Smooth muscle cell (in vitro differentiated cells): ENCODE results near the gene INPP5E. TPM values are rescaled to one million over a fixed set of nuclear protein-coding genes. Genes with fewer than 3 reads are reported as not detected.
A peak's percentile ranks its signal among the peaks of the same experiment; 100 is the strongest.
"Not testable (repeated sequence)": the region's sequence is repeated elsewhere in the genome, so short reads cannot be mapped to it uniquely, and the experiment has no call there.

Experiments
- DNase-seq: peaks from one replicate; lab custom pipeline; 2025; ENCODE audit not compliant: unreplicated experiment; lab: John Stamatoyannopoulos, UW
- H2AFZ ChIP-seq: fragments of 200-600 bp; sonication (generic); 2 replicates; pipeline ENCODE4 v1.6.0; 2016; ENCODE audit warnings: antibody characterized with exemption, low read depth, mild to moderate bottlenecking
- H3F3A ChIP-seq: fragments of 200-600 bp; sonication (generic); 2 replicates; pipeline ENCODE4 v1.6.0; 2017; ENCODE audit warnings: antibody characterized with exemption, low read depth
- H3K27ac ChIP-seq: fragments of 200-600 bp; sonication (generic); 2 replicates; pipeline ENCODE4 v1.5.1; 2016; ENCODE audit warnings: low read depth, mild to moderate bottlenecking
- H3K27me3 ChIP-seq: fragments of 200-600 bp; sonication (generic); 2 replicates; pipeline ENCODE4 v1.6.1; 2016; ENCODE audit warnings: low read depth, mild to moderate bottlenecking
- H3K36me3 ChIP-seq: fragments of 200-600 bp; sonication (generic); 2 replicates; pipeline ENCODE4 v1.5.1; 2016; ENCODE audit warnings: low read depth
- H3K4me1 ChIP-seq: fragments of 200-600 bp; sonication (generic); 2 replicates; pipeline ENCODE4 v1.5.1; 2016; ENCODE audit warnings: low read depth
- H3K4me2 ChIP-seq: fragments of 200-600 bp; sonication (generic); 2 replicates; pipeline ENCODE4 v1.6.0; 2016; ENCODE audit warnings: mild to moderate bottlenecking
- H3K4me3 ChIP-seq: fragments of 200-600 bp; sonication (generic); 2 replicates; pipeline ENCODE4 v1.5.1; 2016; ENCODE audit warnings: mild to moderate bottlenecking
- H3K79me2 ChIP-seq: fragments of 200-600 bp; sonication (generic); 2 replicates; pipeline ENCODE4 v1.6.0; 2016; ENCODE audit warnings: low read depth, mild to moderate bottlenecking
- H3K9ac ChIP-seq: fragments of 200-600 bp; sonication (generic); 2 replicates; pipeline ENCODE4 v1.6.0; 2016; ENCODE audit warnings: low read depth
- H3K9me3 ChIP-seq: fragments of 200-600 bp; sonication (generic); replicated peaks from 2 replicates; pipeline ENCODE4 v1.5.1; 2016; ENCODE audit warnings: low read depth
- H4K20me1 ChIP-seq: fragments of 200-600 bp; sonication (generic); 2 replicates; pipeline ENCODE4 v1.6.0; 2016; ENCODE audit warnings: low read depth
- WGBS: methylation state at CpG from one replicate; pipeline ENCODE4 v1.1.7; 2016; ENCODE audit warnings: low lambda C conversion rate; 5-methylcytosine and 5-hydroxymethylcytosine counted together
- polyA plus RNA-seq: library from polyadenylated mRNA; unstranded; fragments of >200 nt; fragmentation: Nextera tagmentation; extraction: Ambion mirVana; gene quantifications from 2 replicates; pipeline ENCODE4 v1.2.1, GENCODE V29; 2016
- total RNA-seq: library from RNA; depleted of rRNA; stranded (reverse); fragments of >200 nt; gene quantifications from 2 replicates; pipeline ENCODE4 v1.2.3, GENCODE V29; 2014
- TF ChIP-seq, protein P1 (sequence below): fragments of 200-600 bp; sonication (generic); IDR thresholded peaks from 2 replicates; pipeline ENCODE4 v1.5.1; 2017; ENCODE audit warnings: borderline replicate concordance, mild to moderate bottlenecking, antibody characterized with exemption; ENCODE audit not compliant: insufficient read depth, poor library complexity, severe bottlenecking

INPP5E gene
- total and polyA plus RNA-seq, 2 experiments from 2014 or later, result 2.8 to 7.7 TPM

GRCh38 chr9:136410500-136411287 is 29.0 kb downstream of the INPP5E start, which contains the start of the genes ENTR1 and PMPCA:
Gene ENTR1 (minus strand): TSS chr9:136410614. CDS start chr9:136410397, 217 bp downstream.
Gene PMPCA (plus strand): TSS chr9:136410658. CDS start chr9:136410669, 11 bp downstream.
- Histone ChIP-seq H4K20me1 (peaks cover 39% of the 10 kb centered on the region), H3K79me2 (peaks cover 52% of the 10 kb centered on the region)

GRCh38 chr9:136409557-136410455 is 29.8 kb downstream of the INPP5E start:
- 15% methylated on average over 51 of the region's 71 CpGs for WGBS
- TF ChIP-seq, protein P1, sequence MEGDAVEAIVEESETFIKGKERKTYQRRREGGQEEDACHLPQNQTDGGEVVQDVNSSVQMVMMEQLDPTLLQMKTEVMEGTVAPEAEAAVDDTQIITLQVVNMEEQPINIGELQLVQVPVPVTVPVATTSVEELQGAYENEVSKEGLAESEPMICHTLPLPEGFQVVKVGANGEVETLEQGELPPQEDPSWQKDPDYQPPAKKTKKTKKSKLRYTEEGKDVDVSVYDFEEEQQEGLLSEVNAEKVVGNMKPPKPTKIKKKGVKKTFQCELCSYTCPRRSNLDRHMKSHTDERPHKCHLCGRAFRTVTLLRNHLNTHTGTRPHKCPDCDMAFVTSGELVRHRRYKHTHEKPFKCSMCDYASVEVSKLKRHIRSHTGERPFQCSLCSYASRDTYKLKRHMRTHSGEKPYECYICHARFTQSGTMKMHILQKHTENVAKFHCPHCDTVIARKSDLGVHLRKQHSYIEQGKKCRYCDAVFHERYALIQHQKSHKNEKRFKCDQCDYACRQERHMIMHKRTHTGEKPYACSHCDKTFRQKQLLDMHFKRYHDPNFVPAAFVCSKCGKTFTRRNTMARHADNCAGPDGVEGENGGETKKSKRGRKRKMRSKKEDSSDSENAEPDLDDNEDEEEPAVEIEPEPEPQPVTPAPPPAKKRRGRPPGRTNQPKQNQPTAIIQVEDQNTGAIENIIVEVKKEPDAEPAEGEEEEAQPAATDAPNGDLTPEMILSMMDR, result no peak

More at GRCh38 chr9:136410500-136411287, 29.0 kb downstream of the INPP5E start, which contains the start of the genes ENTR1 and PMPCA:
- TF ChIP-seq, protein P1, result no peak
- WGBS, result 2% methylated on average over 32 of the region's 83 CpGs
- peak; percentile 76 for DNase-seq
- Histone ChIP-seq H3F3A (no peaks in the 10 kb centered on the region), H3K4me2 (peak within 1 kb of the TSS; percentile 98), H3K36me3 (peaks cover 3% of the 10 kb centered on the region), H3K27me3 (no peaks in the 10 kb centered on the region), H3K9ac (peak within 1 kb of the TSS; percentile 98), H2AFZ (peak within 1 kb of the TSS; percentile 72), H3K4me3 (peak within 1 kb of the TSS; percentile 96), H3K27ac (peak within 1 kb of the TSS; percentile 91), H3K4me1 (peaks cover 17% of the 10 kb centered on the region), H3K9me3 (no peaks in the 10 kb centered on the region)

DNA sequence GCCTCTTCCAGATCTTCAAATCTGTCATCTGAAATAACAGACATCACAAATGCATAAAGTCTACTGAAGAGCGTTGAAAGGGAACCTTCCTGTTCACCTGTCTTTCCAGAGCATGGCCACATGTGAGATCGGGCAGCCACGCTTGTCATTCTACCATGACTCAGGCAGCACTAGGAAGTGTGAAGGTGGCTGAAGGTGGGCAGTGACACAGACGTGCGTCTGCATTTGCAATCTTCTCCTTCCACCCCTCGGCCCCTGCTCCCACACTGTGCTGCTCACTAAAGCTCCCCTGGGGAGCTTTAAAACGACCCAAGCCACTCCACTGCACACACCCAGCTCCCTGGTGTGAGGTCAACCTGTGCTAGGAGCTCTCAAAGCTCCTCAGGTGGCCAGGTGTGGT is 31.7 kb downstream of the INPP5E start:
- WGBS, result 96% methylated on average over 7 of the region's 7 CpGs
- TF ChIP-seq, protein P1, result no peak
- H3K9ac ChIP-seq, result no peak overlapping the region
- no peak overlapping the region for H2AFZ ChIP-seq
- no peak overlapping the region for H3K27ac ChIP-seq
- no peaks in the 10 kb centered on the region for H3F3A ChIP-seq
- peaks cover 17% of the 10 kb centered on the region for H3K4me1 ChIP-seq
- no peaks in the 10 kb centered on the region for H3K27me3 ChIP-seq
- H3K36me3 ChIP-seq, result peaks cover 3% of the 10 kb centered on the region
- peaks cover 41% of the 10 kb centered on the region for H3K79me2 ChIP-seq
- H4K20me1 ChIP-seq, result peaks cover 28% of the 10 kb centered on the region
- no peak overlapping the region for H3K4me3 ChIP-seq
- no peaks in the 10 kb centered on the region for H3K9me3 ChIP-seq
- no peak for DNase-seq
- no peak overlapping the region for H3K4me2 ChIP-seq

More at GRCh38 chr9:136409557-136410455, 29.8 kb downstream of the INPP5E start:
- Histone ChIP-seq H3K79me2 (peaks cover 52% of the 10 kb centered on the region), H3K27ac (peak overlapping the region; percentile 25), H3K36me3 (peaks cover 3% of the 10 kb centered on the region), H4K20me1 (peaks cover 39% of the 10 kb centered on the region), H3K9ac (peak overlapping the region; percentile 71), H3F3A (no peaks in the 10 kb centered on the region), H3K4me2 (peak overlapping the region; percentile 98), H3K4me1 (peaks cover 17% of the 10 kb centered on the region), H2AFZ (peak overlapping the region; percentile 72), H3K4me3 (peak overlapping the region; percentile 96), H3K27me3 (no peaks in the 10 kb centered on the region), H3K9me3 (no peaks in the 10 kb centered on the region)
- no peak for DNase-seq

- Histone ChIP-seq H3K79me2 (peaks cover 32% of the 10 kb centered on the region), H4K20me1 (peaks cover 20% of the 10 kb centered on the region), H3K4me1 (peaks cover 17% of the 10 kb centered on the region)
- not testable (repeated sequence) for H3K27me3 ChIP-seq, H3K4me2 ChIP-seq, DNase-seq, H3F3A ChIP-seq, H2AFZ ChIP-seq, H3K9ac ChIP-seq, H3K9me3 ChIP-seq, H3K27ac ChIP-seq, H3K36me3 ChIP-seq, H3K4me3 ChIP-seq
- WGBS, result 97% methylated on average over 28 of the region's 28 CpGs
Measured at GRCh38 chr9:136407061-136407460, 32.6 kb downstream of the INPP5E start.

GRCh38 chr9:136405904-136406303 is 33.7 kb downstream of the INPP5E start:
- Histone ChIP-seq H3K4me1 (peaks cover 10% of the 10 kb centered on the region), H3K79me2 (peaks cover 20% of the 10 kb centered on the region)
- H4K20me1 ChIP-seq, H3F3A ChIP-seq, H3K4me2 ChIP-seq, H3K27ac ChIP-seq, H3K4me3 ChIP-seq, H3K9ac ChIP-seq, H2AFZ ChIP-seq, H3K9me3 ChIP-seq, H3K27me3 ChIP-seq, DNase-seq, H3K36me3 ChIP-seq: not testable (repeated sequence)
- 95% methylated on average over 10 of the region's 10 CpGs for WGBS
